Parathyroid adenoma (tissue), 2 donors: Measurements from ENCODE around the gene DPH7.

Source experiments
- H2AFZ ChIP-seq: fragments of 300-600 bp; sonication (generic); one replicate; pipeline ENCODE4 v1.7.0; 2017; ENCODE audit warnings: antibody characterized with exemption, mild to moderate bottlenecking
- H3K27ac ChIP-seq: fragments of 300-600 bp; sonication (generic); one replicate; pipeline ENCODE4 v1.7.0; 2017
- H3K27me3 ChIP-seq: fragments of 300-600 bp; sonication (generic); one replicate; pipeline ENCODE4 v1.7.0; 2017; ENCODE audit warnings: low read length; ENCODE audit not compliant: control insufficient read depth, insufficient read depth
- H3K36me3 ChIP-seq: fragments of 300-600 bp; sonication (generic); one replicate; pipeline ENCODE4 v1.7.0; 2017; ENCODE audit warnings: low read length; ENCODE audit not compliant: control insufficient read depth, insufficient read depth
- H3K4me1 ChIP-seq: fragments of 300-600 bp; sonication (generic); one replicate; pipeline ENCODE4 v1.7.0; 2017; ENCODE audit warnings: control low read depth
- H3K4me2 ChIP-seq: fragments of 300-600 bp; sonication (generic); one replicate; pipeline ENCODE4 v1.7.0; 2017; ENCODE audit warnings: low read length
- H3K4me3 ChIP-seq: fragments of 300-600 bp; sonication (generic); one replicate; pipeline ENCODE4 v1.7.0; 2017; ENCODE audit warnings: low read depth, low read length
- H3K79me2 ChIP-seq: fragments of 300-600 bp; sonication (generic); one replicate; pipeline ENCODE4 v1.7.0; 2017; ENCODE audit warnings: control low read depth
- H3K9ac ChIP-seq: fragments of 300-600 bp; sonication (generic); one replicate; pipeline ENCODE4 v1.7.0; 2017; ENCODE audit warnings: mild to moderate bottlenecking
- H3K9me3 ChIP-seq: fragments of 300-600 bp; sonication (generic); one replicate; pipeline ENCODE4 v1.7.0; 2017; ENCODE audit warnings: low read length; ENCODE audit not compliant: control insufficient read depth
- TF ChIP-seq, protein P1 (sequence below): fragments of 300-600 bp; sonication (generic); IDR thresholded peaks from one replicate; pipeline ENCODE4 v1.7.0; 2017; ENCODE audit warnings: antibody characterized with exemption, mild to moderate bottlenecking
- donor health status: primary hyperparathyroidism.

The DPH7 gene

GRCh38 chr9:137579259-137579604 is 507 bp upstream of the DPH7 start:
- no peak overlapping the region for H3K27ac ChIP-seq
- no peaks in the 10 kb centered on the region for H3K9me3 ChIP-seq
- no peaks in the 10 kb centered on the region for H3K4me1 ChIP-seq
- H3K4me2 ChIP-seq = peak overlapping the region; percentile 71
- H3K4me3 ChIP-seq = peak overlapping the region; percentile 93
- no peaks in the 10 kb centered on the region for H3K27me3 ChIP-seq
- H3K9ac ChIP-seq = no peak overlapping the region
- TF ChIP-seq, protein P1, sequence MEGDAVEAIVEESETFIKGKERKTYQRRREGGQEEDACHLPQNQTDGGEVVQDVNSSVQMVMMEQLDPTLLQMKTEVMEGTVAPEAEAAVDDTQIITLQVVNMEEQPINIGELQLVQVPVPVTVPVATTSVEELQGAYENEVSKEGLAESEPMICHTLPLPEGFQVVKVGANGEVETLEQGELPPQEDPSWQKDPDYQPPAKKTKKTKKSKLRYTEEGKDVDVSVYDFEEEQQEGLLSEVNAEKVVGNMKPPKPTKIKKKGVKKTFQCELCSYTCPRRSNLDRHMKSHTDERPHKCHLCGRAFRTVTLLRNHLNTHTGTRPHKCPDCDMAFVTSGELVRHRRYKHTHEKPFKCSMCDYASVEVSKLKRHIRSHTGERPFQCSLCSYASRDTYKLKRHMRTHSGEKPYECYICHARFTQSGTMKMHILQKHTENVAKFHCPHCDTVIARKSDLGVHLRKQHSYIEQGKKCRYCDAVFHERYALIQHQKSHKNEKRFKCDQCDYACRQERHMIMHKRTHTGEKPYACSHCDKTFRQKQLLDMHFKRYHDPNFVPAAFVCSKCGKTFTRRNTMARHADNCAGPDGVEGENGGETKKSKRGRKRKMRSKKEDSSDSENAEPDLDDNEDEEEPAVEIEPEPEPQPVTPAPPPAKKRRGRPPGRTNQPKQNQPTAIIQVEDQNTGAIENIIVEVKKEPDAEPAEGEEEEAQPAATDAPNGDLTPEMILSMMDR = no peak
- H3K79me2 ChIP-seq = peaks cover 8% of the 10 kb centered on the region
- H2AFZ ChIP-seq = peak overlapping the region; percentile 84
- H3K36me3 ChIP-seq = no peaks in the 10 kb centered on the region

DNA sequence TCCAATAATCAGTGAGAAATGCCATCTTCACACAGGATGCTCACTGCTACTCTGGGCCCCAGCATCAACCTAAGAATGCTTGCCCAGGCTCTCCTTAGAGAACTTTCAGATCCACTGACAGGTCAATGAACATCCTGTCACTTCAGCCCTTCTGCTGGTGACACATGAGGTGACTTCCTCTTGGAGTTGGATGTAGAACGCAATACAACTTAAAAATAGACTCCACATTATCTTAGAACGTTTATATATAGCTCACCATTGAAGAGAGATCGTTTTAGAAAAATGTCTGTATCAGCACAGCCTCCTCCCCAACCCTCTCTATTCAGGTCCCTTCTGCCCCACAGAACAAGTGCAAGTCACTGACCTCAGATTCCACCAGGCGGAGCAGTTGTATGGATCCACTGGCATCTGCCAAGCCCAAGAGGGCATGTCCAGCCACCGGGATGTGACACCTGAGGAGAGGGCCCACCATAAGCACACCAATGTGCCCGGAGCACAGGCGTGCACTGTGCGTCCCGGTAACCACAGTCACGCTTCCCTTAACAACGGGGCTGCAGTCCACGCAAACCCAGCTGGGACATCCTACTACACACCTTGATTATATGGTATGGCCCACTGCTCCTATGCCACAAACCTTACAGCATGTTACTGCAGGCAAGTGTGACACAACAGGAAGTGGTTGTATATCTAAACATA is 2.9 kb downstream of the DPH7 start:
- H3K9ac ChIP-seq = no peak overlapping the region
- H3K4me2 ChIP-seq = no peak overlapping the region
- no peaks in the 10 kb centered on the region for H3K36me3 ChIP-seq
- H3K4me3 ChIP-seq = no peak overlapping the region
- H2AFZ ChIP-seq = no peak overlapping the region
- H3K4me1 ChIP-seq = no peaks in the 10 kb centered on the region
- no peaks in the 10 kb centered on the region for H3K27me3 ChIP-seq
- no peaks in the 10 kb centered on the region for H3K9me3 ChIP-seq
- no peak overlapping the region for H3K27ac ChIP-seq
- peaks cover 14% of the 10 kb centered on the region for H3K79me2 ChIP-seq
- TF ChIP-seq, protein P1 = no peak

- Histone ChIP-seq H3K4me1 (no peaks in the 10 kb centered on the region), H3K79me2 (peaks cover 14% of the 10 kb centered on the region), H3K9ac (no peak overlapping the region), H3K27me3 (no peaks in the 10 kb centered on the region), H3K36me3 (no peaks in the 10 kb centered on the region), H3K4me2 (no peak overlapping the region), H3K9me3 (no peaks in the 10 kb centered on the region), H3K27ac (no peak overlapping the region), H3K4me3 (no peak overlapping the region), H2AFZ (no peak overlapping the region)
- TF ChIP-seq, protein P1 = no peak
These were observed 3.4 kb downstream of the DPH7 start for GRCh38 chr9:137575364-137575715.

- no peak overlapping the region for H3K4me3 ChIP-seq
- H2AFZ ChIP-seq = no peak overlapping the region
- no peaks in the 10 kb centered on the region for H3K9me3 ChIP-seq
- peaks cover 17% of the 10 kb centered on the region for H3K79me2 ChIP-seq
- no peaks in the 10 kb centered on the region for H3K36me3 ChIP-seq
- no peak overlapping the region for H3K9ac ChIP-seq
- no peak overlapping the region for H3K27ac ChIP-seq
- no peaks in the 10 kb centered on the region for H3K27me3 ChIP-seq
- TF ChIP-seq, protein P1 = no peak
- no peak overlapping the region for H3K4me2 ChIP-seq
- no peaks in the 10 kb centered on the region for H3K4me1 ChIP-seq
These were observed 4.5 kb downstream of the DPH7 start for GRCh38 chr9:137574192-137574591.

DNA sequence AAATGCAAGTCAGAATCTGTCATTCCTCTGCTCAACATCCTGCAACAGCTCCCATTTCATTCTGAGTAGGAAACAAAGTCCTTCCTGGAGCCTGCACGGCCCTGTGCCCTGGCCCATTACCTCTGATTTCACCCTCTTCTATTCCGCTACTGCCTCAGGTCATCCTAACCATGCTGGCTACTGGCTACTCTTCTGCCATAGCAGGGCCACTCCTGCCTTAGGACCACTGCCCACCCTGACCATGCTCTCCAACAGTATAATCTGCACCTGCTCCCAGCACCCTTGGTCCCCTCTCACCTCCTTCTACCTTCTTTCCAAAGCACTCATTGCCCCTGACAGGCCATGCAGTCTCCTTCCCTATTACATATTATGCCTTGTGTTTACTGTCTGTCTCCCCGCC is 8.2 kb downstream of the DPH7 start:
- Histone ChIP-seq H3K27ac (no peak overlapping the region), H3K9ac (no peak overlapping the region), H3K4me3 (no peak overlapping the region), H3K9me3 (no peaks in the 10 kb centered on the region), H2AFZ (no peak overlapping the region), H3K27me3 (no peaks in the 10 kb centered on the region), H3K79me2 (peaks cover 8% of the 10 kb centered on the region), H3K4me1 (no peaks in the 10 kb centered on the region), H3K4me2 (no peak overlapping the region), H3K36me3 (no peaks in the 10 kb centered on the region)
- TF ChIP-seq, protein P1 = no peak
